Activated CD4-positive, alpha-beta memory T cell treated with anti-CD3 and anti-CD28 coated beads for 36 hours (primary cell): ENCODE measurements around the gene CLPTM1. TPM values are rescaled to one million over a fixed set of nuclear protein-coding genes. Genes with fewer than 3 reads are reported as not detected.
"Not testable (repeated sequence)": the region's sequence is repeated elsewhere in the genome, so short reads cannot be mapped to it uniquely, and the experiment has no call there.

Source experiments
- CTCF ChIA-PET: fragments of 350-600 bp; sonication (Branson Sonifier 250); formaldehyde crosslinking; loops from one replicate; lab custom pipeline; 2021; ENCODE audit warnings: antibody characterized with exemption, inconsistent platforms; lab: Charles Lee
- POLR2A ChIA-PET: fragments of 350-600 bp; sonication (Branson Sonifier 250); formaldehyde crosslinking; loops from one replicate; lab custom pipeline; 2021; ENCODE audit warnings: antibody characterized with exemption; lab: Charles Lee
- DNase-seq: peaks from one replicate; pipeline ENCODE4 v3.0.0-alpha.2; 2020
- H3K27ac Mint-ChIP-seq: one replicate; pipeline ENCODE4 v1.8.0; 2021; ENCODE audit warnings: mixed read lengths
- H3K27me3 Mint-ChIP-seq: one replicate; pipeline ENCODE4 v1.8.0; 2021; ENCODE audit warnings: mixed read lengths
- H3K36me3 Mint-ChIP-seq: one replicate; pipeline ENCODE4 v1.8.0; 2021; ENCODE audit warnings: mixed read lengths
- H3K4me1 Mint-ChIP-seq: one replicate; pipeline ENCODE4 v1.8.0; 2021; ENCODE audit warnings: low read depth, mixed read lengths
- H3K4me3 Mint-ChIP-seq: one replicate; pipeline ENCODE4 v1.8.0; 2021; ENCODE audit warnings: mild to moderate bottlenecking, mixed read lengths
- H3K9me3 Mint-ChIP-seq: one replicate; pipeline ENCODE4 v1.8.0; 2021; ENCODE audit warnings: mixed read lengths
- intact Hi-C: fragments of 100-400 bp; cut with micrococcal nuclease; formaldehyde crosslinking; loops from one replicate; pipeline ENCODE4 v1.15.1; 2023
- total RNA-seq, 2 experiments: library from RNA; stranded (reverse); gene quantifications; one replicate each; pipeline ENCODE4 v1.2.3, GENCODE V29; 2021

CLPTM1 gene
- total RNA-seq, 2 experiments from 2014 or later: 43.9 to 45.0 TPM

GRCh38 chr19:45000665-45001064 is 45.5 kb downstream of the CLPTM1 start:
- not testable (repeated sequence) for DNase-seq, H3K27me3 Mint-ChIP-seq, H3K36me3 Mint-ChIP-seq, H3K9me3 Mint-ChIP-seq
- Mint-ChIP-seq H3K4me1 (peaks cover 18% of the 10 kb centered on the region), H3K4me3 (peak overlapping the region; percentile 54), H3K27ac (peak overlapping the region; percentile 81)
- CTCF ChIA-PET: interaction anchor here (1.8 to 2.0 kb wide), 2 partner anchors 12 to 59 kb away, joined by 9 read pairs; no protein-coding TSS in a partner anchor
- POLR2A ChIA-PET: interaction anchor here (0.7 to 1.0 kb wide), 2 partner anchors 38 to 225 kb away, joined by 3 to 4 read pairs; partner anchors contain the start of gene CLASRP
- intact Hi-C loops: loop anchor here (1.0 to 5.0 kb wide), 2 partner anchors 110 to 253 kb away; partner anchors contain the start of gene BCL3

GRCh38 chr19:45001087-45001739 is 46.0 kb downstream of the CLPTM1 start, which contains the start of gene RELB:
Gene RELB (plus strand): TSS chr19:45001464. CDS start chr19:45001580, 116 bp downstream.
- H3K9me3 Mint-ChIP-seq: no peaks in the 10 kb centered on the region
- H3K4me1 Mint-ChIP-seq: peaks cover 22% of the 10 kb centered on the region
- peak; percentile 97 for DNase-seq
- POLR2A ChIA-PET: interaction anchor here (0.5 to 1.4 kb wide), 10 partner anchors 13 to 664 kb away, joined by 3 to 14 read pairs (median 4); partner anchors contain the start of genes CLASRP, CLPTM1, GEMIN7 and TOMM40
- H3K27me3 Mint-ChIP-seq: no peaks in the 10 kb centered on the region
- CTCF ChIA-PET: interaction anchor here (1.8 to 2.0 kb wide), 2 partner anchors 12 to 58 kb away, joined by 9 read pairs; no protein-coding TSS in a partner anchor
- peak within 1 kb of the TSS; percentile 99 for H3K27ac Mint-ChIP-seq
- intact Hi-C loops: loop anchor here (1.0 to 5.0 kb wide), 2 partner anchors 111 to 254 kb away; partner anchors contain the start of gene BCL3
- H3K4me3 Mint-ChIP-seq: peak within 1 kb of the TSS; percentile 96
- peaks cover 11% of the 10 kb centered on the region for H3K36me3 Mint-ChIP-seq

- H3K4me1 Mint-ChIP-seq: peaks cover 24% of the 10 kb centered on the region
- peaks cover 20% of the 10 kb centered on the region for H3K36me3 Mint-ChIP-seq
- no peaks in the 10 kb centered on the region for H3K9me3 Mint-ChIP-seq
- H3K27ac Mint-ChIP-seq: no peak overlapping the region
- intact Hi-C loops: loop anchor here (5.0 kb wide), 1 partner anchor 256 kb away; the partner anchor contains the start of gene BCL3
- no peak for DNase-seq
- peak overlapping the region; percentile 27 for H3K4me3 Mint-ChIP-seq
- POLR2A ChIA-PET: no interaction called here
- no peaks in the 10 kb centered on the region for H3K27me3 Mint-ChIP-seq
- CTCF ChIA-PET: no interaction called here
Observed at GRCh38 chr19:45003485-45003884, 48.3 kb downstream of the CLPTM1 start.

DNA sequence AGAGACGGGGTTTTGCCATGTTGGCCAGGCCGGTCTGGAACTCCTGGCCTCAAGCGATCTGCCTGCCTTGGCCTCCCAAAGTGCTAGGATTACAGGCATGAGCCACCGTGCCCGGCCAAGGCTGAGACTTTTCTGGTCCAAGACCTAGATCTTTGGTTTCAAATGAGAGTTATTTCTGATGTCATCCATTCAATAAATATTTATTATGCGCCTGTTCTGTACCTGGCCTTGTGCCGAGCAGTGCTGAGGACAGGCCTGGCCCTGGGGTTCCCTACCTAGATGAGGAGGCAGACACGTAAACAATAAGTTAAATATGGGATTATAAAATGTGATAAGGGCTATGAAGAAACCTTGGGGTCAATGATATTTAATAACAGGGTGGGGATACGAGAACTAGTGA is 50.6 kb downstream of the CLPTM1 start:
- H3K4me3 Mint-ChIP-seq: no peak overlapping the region
- no peaks in the 10 kb centered on the region for H3K9me3 Mint-ChIP-seq
- intact Hi-C loops: no loop called here
- peaks cover 23% of the 10 kb centered on the region for H3K4me1 Mint-ChIP-seq
- POLR2A ChIA-PET: no interaction called here
- no peak for DNase-seq
- H3K27me3 Mint-ChIP-seq: no peaks in the 10 kb centered on the region
- peaks cover 24% of the 10 kb centered on the region for H3K36me3 Mint-ChIP-seq
- CTCF ChIA-PET: no interaction called here
- no peak overlapping the region for H3K27ac Mint-ChIP-seq

DNA sequence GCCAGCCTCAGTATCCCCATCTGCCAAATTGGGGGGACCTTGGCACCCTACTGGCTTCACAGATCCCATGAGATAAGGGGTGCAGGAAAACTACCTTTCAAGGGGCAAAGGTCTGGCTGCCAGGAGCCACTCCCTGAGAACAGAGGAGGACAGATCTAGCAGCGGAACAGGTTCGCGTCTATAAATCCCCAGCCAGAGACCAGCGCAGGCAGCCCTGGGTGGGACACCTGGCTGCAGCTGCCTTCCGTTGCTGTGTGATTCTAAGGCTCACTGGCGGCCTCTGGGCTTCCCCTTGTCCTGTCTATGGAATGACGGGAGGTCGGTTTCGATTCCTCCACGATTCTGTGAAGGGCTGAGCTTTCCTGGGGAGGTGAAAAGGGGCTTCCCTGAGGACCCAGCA is 53.4 kb downstream of the CLPTM1 start:
- H3K27me3 Mint-ChIP-seq: no peaks in the 10 kb centered on the region
- intact Hi-C loops: no loop called here
- H3K4me1 Mint-ChIP-seq: peaks cover 6% of the 10 kb centered on the region
- DNase-seq: no peak
- CTCF ChIA-PET: no interaction called here
- H3K27ac Mint-ChIP-seq: no peak overlapping the region
- no peak overlapping the region for H3K4me3 Mint-ChIP-seq
- POLR2A ChIA-PET: no interaction called here
- H3K9me3 Mint-ChIP-seq: no peaks in the 10 kb centered on the region
- peaks cover 21% of the 10 kb centered on the region for H3K36me3 Mint-ChIP-seq

GRCh38 chr19:45009625-45010255 is 54.6 kb downstream of the CLPTM1 start:
- POLR2A ChIA-PET: no interaction called here
- peak overlapping the region; percentile 1 for H3K27ac Mint-ChIP-seq
- no peak overlapping the region for H3K4me3 Mint-ChIP-seq
- peaks cover 25% of the 10 kb centered on the region for H3K36me3 Mint-ChIP-seq
- no peaks in the 10 kb centered on the region for H3K27me3 Mint-ChIP-seq
- no peaks in the 10 kb centered on the region for H3K9me3 Mint-ChIP-seq
- H3K4me1 Mint-ChIP-seq: peaks cover 6% of the 10 kb centered on the region
- no peak for DNase-seq
- intact Hi-C loops: no loop called here
- CTCF ChIA-PET: no interaction called here

- H3K4me3 Mint-ChIP-seq: no peak overlapping the region
- POLR2A ChIA-PET: no interaction called here
- CTCF ChIA-PET: no interaction called here
- H3K9me3 Mint-ChIP-seq: no peaks in the 10 kb centered on the region
- peaks cover 9% of the 10 kb centered on the region for H3K4me1 Mint-ChIP-seq
- intact Hi-C loops: no loop called here
- no peak overlapping the region for H3K27ac Mint-ChIP-seq
- peaks cover 27% of the 10 kb centered on the region for H3K36me3 Mint-ChIP-seq
- no peak for DNase-seq
- H3K27me3 Mint-ChIP-seq: no peaks in the 10 kb centered on the region
Observed at GRCh38 chr19:45010306-45010705, 55.1 kb downstream of the CLPTM1 start.

DNA sequence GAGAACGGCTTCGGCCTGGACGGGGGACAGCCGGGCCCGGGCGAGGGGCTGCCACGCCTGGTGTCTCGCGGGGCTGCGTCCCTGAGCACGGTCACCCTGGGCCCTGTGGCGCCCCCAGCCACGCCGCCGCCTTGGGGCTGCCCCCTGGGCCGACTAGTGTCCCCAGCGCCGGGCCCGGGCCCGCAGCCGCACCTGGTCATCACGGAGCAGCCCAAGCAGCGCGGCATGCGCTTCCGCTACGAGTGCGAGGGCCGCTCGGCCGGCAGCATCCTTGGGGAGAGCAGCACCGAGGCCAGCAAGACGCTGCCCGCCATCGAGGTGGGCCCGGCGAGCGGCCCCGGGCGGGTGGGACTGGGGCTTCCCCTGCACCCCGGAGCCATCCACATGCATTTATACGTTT is 56.8 kb downstream of the CLPTM1 start:
- intact Hi-C loops: no loop called here
- no peaks in the 10 kb centered on the region for H3K9me3 Mint-ChIP-seq
- ChIA-PET POLR2A (no interaction called here), CTCF (no interaction called here)
- H3K27ac Mint-ChIP-seq: no peak overlapping the region
- no peak overlapping the region for H3K4me3 Mint-ChIP-seq
- no peak for DNase-seq
- H3K36me3 Mint-ChIP-seq: peaks cover 18% of the 10 kb centered on the region
- peaks cover 15% of the 10 kb centered on the region for H3K4me1 Mint-ChIP-seq
- H3K27me3 Mint-ChIP-seq: no peaks in the 10 kb centered on the region

DNA sequence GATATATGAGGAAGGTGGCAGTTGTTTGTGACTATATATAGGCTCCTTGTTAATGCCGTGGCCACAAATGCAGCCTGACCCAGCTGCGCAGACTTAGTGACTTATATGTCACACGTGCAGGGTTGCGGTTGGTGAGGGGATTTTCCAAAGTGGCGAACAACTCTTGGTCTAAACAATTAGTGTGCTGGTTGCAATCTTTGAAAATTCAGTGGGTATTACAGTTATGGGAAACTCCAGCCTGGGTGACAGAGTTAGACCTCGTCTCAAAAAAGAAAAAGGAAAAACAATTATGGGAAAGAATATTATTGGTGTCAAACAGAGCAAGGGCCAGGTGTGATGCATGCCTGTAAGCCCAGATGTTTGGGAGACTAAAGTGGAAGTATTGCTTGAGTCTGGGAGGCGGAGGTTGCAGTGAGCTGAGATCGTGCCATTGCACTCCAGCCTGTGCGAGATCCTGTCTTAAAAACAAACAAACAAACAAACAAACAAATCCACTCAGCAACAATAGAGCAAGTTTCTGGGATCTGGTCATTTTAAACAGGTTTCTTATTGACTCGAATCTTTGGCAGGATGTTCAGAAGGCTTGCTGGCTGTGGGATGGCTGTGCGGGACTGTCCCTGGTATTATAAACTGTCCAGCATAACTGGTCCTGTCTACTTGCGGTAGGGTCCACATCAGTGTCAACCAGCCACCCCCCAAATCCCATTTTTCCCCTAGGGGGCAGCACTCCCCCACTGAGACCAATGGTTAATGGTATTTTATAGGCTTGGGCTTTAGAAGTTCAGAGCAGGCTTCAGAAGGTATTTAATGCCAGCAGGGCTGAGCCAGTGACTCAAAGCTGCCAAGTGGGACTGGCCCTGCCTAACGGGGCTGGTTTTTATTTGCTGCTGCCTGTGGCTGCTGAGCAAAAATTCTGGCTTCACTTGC is 61.5 kb downstream of the CLPTM1 start:
- H3K36me3 Mint-ChIP-seq: peaks cover 20% of the 10 kb centered on the region
- ChIA-PET POLR2A (interaction anchor here (0.7 to 2.4 kb wide), 2 partner anchors 15 to 57 kb away, joined by 3 to 10 read pairs; no protein-coding TSS in a partner anchor), CTCF (interaction anchor here (0.6 to 2.0 kb wide), 4 partner anchors 23 to 43 kb away, joined by 3 to 6 read pairs (median 5); partner anchors contain the start of gene CLASRP)
- intact Hi-C loops: loop anchor here (1.0 to 5.0 kb wide), 4 partner anchors 14 to 161 kb away; partner anchors contain the start of genes BLOC1S3, TRAPPC6A and ZNF296
- peak overlapping the region; percentile 90 for H3K27ac Mint-ChIP-seq
- peaks cover 17% of the 10 kb centered on the region for H3K4me1 Mint-ChIP-seq
- DNase-seq: peak; percentile 91
- H3K9me3 Mint-ChIP-seq: no peaks in the 10 kb centered on the region
- no peaks in the 10 kb centered on the region for H3K27me3 Mint-ChIP-seq
- H3K4me3 Mint-ChIP-seq: peak overlapping the region; percentile 34

DNA sequence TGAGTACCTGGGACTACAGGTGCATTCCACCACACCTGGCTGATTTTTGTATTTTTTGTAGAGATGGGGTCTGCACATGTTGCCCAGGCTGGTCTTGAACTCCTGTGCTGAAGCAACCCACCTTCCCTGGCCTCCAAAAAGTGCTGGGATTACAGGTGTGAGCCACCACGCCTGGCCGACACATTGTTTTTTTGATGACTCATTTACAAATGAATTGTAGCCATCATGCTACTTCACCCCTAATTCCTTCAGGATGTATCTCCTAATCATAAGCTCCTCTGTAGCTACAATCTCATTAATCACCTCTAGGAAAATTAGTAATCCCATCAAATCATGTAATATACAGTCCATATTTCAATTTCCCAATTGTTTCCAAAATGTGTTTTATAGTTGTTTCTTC is 64.0 kb downstream of the CLPTM1 start:
- CTCF ChIA-PET: interaction anchor here (0.7 to 1.2 kb wide), 3 partner anchors 31 to 168 kb away, joined by 3 read pairs; no protein-coding TSS in a partner anchor
- Mint-ChIP-seq H3K4me1 (peaks cover 17% of the 10 kb centered on the region), H3K9me3 (no peaks in the 10 kb centered on the region), H3K36me3 (peaks cover 27% of the 10 kb centered on the region), H3K4me3 (no peak overlapping the region), H3K27ac (peak overlapping the region; percentile 11), H3K27me3 (no peaks in the 10 kb centered on the region)
- intact Hi-C loops: loop anchor here (5.0 kb wide), 1 partner anchor 158 kb away; the partner anchor contains the start of genes BLOC1S3 and TRAPPC6A
- DNase-seq: no peak
- POLR2A ChIA-PET: interaction anchor here (0.9 kb wide), 1 partner anchor 20 kb away, joined by 3 read pairs; the partner anchor contains the start of gene CLASRP

DNA sequence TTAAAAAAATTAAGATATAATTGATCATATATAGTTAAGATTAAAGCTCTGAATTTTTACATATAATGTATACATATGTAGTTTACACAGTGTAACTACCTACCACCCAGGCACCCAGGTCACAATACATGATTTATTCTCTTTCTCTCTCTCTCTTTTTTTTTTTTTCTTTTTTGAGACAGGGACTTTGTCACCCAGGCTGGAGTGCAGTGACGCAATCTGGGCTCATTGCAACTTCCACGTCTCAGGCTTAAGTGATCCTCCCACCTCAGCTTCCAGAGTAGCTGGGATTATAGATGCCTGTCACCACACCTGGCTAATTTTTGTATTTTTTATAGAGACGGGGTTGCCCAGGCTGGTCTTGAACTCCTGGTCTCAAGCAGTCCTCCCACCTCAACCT is 64.9 kb downstream of the CLPTM1 start:
- Mint-ChIP-seq H3K27me3 (no peaks in the 10 kb centered on the region), H3K36me3 (peaks cover 27% of the 10 kb centered on the region), H3K4me1 (peaks cover 16% of the 10 kb centered on the region), H3K4me3 (no peak overlapping the region), H3K9me3 (no peaks in the 10 kb centered on the region), H3K27ac (no peak overlapping the region)
- ChIA-PET CTCF (interaction anchor here (0.7 kb wide), 1 partner anchor 31 kb away, joined by 3 read pairs; no protein-coding TSS in a partner anchor), POLR2A (no interaction called here)
- intact Hi-C loops: no loop called here
- DNase-seq: no peak
